Mesendoderm (in vitro differentiated cells): Measurements from ENCODE around the gene IL7R.

ENCODE experiments used
- DNase-seq: peaks from one replicate; pipeline ENCODE4 v3.0.0; 2013
- H2AK5ac ChIP-seq: 2 replicates; pipeline ENCODE4 v1.6.1; 2013; ENCODE audit warnings: low read length, inconsistent platforms
- H2BK120ac ChIP-seq: 2 replicates; pipeline ENCODE4 v1.6.1; 2013; ENCODE audit warnings: low read depth, mild to moderate bottlenecking, low read length, moderate library complexity, mixed read lengths
- H2BK15ac ChIP-seq: replicated peaks from 2 replicates; pipeline ENCODE4 v1.6.1; 2013; ENCODE audit warnings: low read depth, mild to moderate bottlenecking, moderate library complexity
- H2BK5ac ChIP-seq: 2 replicates; pipeline ENCODE4 v1.6.1; 2013; ENCODE audit warnings: low read length, inconsistent platforms
- H3K18ac ChIP-seq: 2 replicates; pipeline ENCODE4 v1.6.1; 2013; ENCODE audit warnings: mild to moderate bottlenecking, low read length, mixed read lengths
- H3K23ac ChIP-seq: one replicate; pipeline ENCODE4 v1.6.1; 2013; ENCODE audit warnings: low read length
- H3K27ac ChIP-seq: 2 replicates; pipeline ENCODE4 v1.5.1; 2013; ENCODE audit warnings: low read depth, mild to moderate bottlenecking, inconsistent platforms, low read length, moderate library complexity
- H3K27me3 ChIP-seq: 2 replicates; pipeline ENCODE4 v1.6.1; 2013; ENCODE audit warnings: low read length, control low read depth, mild to moderate bottlenecking, inconsistent platforms; ENCODE audit not compliant: insufficient read depth, poor library complexity
- H3K36me3 ChIP-seq: 2 replicates; pipeline ENCODE4 v1.6.1; 2013; ENCODE audit warnings: low read length, inconsistent platforms; ENCODE audit not compliant: control insufficient read depth, insufficient read depth
- H3K4ac ChIP-seq: one replicate; pipeline ENCODE4 v1.6.1; 2013; ENCODE audit warnings: low read depth, mild to moderate bottlenecking, low read length, moderate library complexity
- H3K4me1 ChIP-seq: 2 replicates; pipeline ENCODE4 v1.6.1; 2013; ENCODE audit warnings: low read depth, low read length, inconsistent platforms; ENCODE audit not compliant: control insufficient read depth
- H3K4me2 ChIP-seq: 2 replicates; pipeline ENCODE4 v1.6.1; 2013; ENCODE audit warnings: low read length
- H3K4me3 ChIP-seq: 2 replicates; pipeline ENCODE4 v1.5.1; 2013; ENCODE audit warnings: mild to moderate bottlenecking, low read length
- H3K56ac ChIP-seq: one replicate; pipeline ENCODE4 v1.6.1; 2013; ENCODE audit warnings: low read length
- H3K79me1 ChIP-seq: 2 replicates; pipeline ENCODE4 v1.6.1; 2013; ENCODE audit warnings: low read length, inconsistent platforms
- H3K79me2 ChIP-seq: 2 replicates; pipeline ENCODE4 v1.6.1; 2013; ENCODE audit warnings: mild to moderate bottlenecking, low read length; ENCODE audit not compliant: control insufficient read depth, insufficient read depth
- H3K9ac ChIP-seq: 2 replicates; pipeline ENCODE4 v1.6.1; 2013; ENCODE audit warnings: low read length, inconsistent platforms
- H4K5ac ChIP-seq: one replicate; pipeline ENCODE4 v1.6.1; 2013; ENCODE audit warnings: low read length
- H4K8ac ChIP-seq: one replicate; pipeline ENCODE4 v1.6.1; 2013; ENCODE audit warnings: low read depth, mild to moderate bottlenecking, control low read depth, low read length, moderate library complexity
- WGBS: extraction: QIAGEN DNeasy Blood & Tissue Kit; methylation state at CpG from one replicate; pipeline ENCODE4 v1.1.7; 2013; ENCODE audit warnings: low lambda C conversion rate, missing lambda C conversion rate; ENCODE audit not compliant: insufficient coverage; ENCODE audit errors: extremely low coverage; 5-methylcytosine and 5-hydroxymethylcytosine counted together

IL7R gene

DNA sequence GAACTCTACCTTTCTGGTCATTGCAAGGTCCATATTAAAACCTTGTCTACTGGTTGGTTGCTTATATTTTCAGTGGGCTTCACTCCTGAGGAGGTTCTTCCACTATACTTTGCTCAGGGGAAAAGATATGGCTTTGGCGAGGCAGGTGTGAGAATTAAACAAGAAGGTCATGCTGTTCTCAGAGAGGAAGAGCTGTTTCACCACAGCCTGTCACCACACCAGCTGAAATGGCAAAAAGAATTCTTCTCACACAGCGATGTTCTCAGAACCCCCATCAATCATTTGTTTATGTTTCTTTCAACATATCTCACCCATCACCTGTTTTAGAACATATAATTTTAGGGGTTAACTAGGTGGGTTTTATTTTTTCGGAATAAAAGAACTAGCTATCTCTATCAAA lies 43.1 kb downstream of the IL7R start:
- H2BK15ac ChIP-seq, result no peak overlapping the region
- no peak overlapping the region for H4K5ac ChIP-seq
- no peaks in the 10 kb centered on the region for H3K79me2 ChIP-seq
- no peak overlapping the region for H3K23ac ChIP-seq
- H3K4me1 ChIP-seq, result no peaks in the 10 kb centered on the region
- no peaks in the 10 kb centered on the region for H3K27me3 ChIP-seq
- no peaks in the 10 kb centered on the region for H3K79me1 ChIP-seq
- H3K4me2 ChIP-seq, result no peak overlapping the region
- H3K18ac ChIP-seq, result no peak overlapping the region
- no peak overlapping the region for H4K8ac ChIP-seq
- no peak for DNase-seq
- H3K27ac ChIP-seq, result no peak overlapping the region
- WGBS, result no CpG with 5 or more reads among the region's 3 CpGs
- H3K9ac ChIP-seq, result no peak overlapping the region
- H3K56ac ChIP-seq, result no peak overlapping the region
- no peaks in the 10 kb centered on the region for H3K36me3 ChIP-seq
- no peak overlapping the region for H3K4me3 ChIP-seq
- H2AK5ac ChIP-seq, result no peak overlapping the region
- no peak overlapping the region for H2BK5ac ChIP-seq
- no peak overlapping the region for H3K4ac ChIP-seq
- H2BK120ac ChIP-seq, result no peak overlapping the region

DNA sequence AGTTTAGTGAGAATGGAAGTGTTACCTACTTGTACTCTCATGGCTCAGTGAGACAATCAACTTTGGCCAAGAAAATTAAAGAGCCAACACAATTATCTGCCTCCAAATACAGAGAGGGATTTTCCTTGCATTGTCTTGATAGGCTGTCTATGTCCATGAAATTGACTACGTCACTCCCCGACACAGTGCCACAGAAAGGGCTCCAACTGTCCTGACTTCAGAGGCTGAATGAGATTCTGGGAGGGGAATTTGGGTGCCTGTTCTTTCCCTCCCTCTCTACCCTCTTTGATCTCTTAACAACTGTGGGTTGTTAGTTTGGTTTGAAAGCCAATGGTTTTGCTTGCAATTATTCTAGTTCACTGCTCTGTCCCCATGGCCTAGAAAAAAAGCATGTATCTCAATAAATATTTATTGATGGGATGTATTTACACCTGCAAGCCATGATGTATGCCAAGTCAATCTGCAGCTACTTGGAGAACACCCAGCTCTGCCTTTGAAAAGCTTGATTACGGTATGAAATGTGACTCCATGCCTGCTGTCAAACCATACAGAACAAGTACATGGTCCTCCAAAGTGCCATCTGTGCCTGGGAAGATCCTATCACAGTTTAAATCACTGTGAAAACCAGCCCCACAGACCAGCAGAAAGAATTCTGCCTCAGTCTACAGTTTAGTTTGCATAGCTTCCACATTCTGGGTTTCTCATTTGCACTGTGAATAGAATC lies 44.4 kb downstream of the IL7R start:
- WGBS, result no CpG with 5 or more reads among the region's 3 CpGs
- no peaks in the 10 kb centered on the region for H3K79me2 ChIP-seq

GRCh38 chr5:35902046-35902672 lies 45.5 kb downstream of the IL7R start:
- no peak overlapping the region for H3K23ac ChIP-seq
- H3K4me3 ChIP-seq, result no peak overlapping the region
- no peak overlapping the region for H3K18ac ChIP-seq
- no peak overlapping the region for H2BK5ac ChIP-seq
- H3K4me1 ChIP-seq, result no peaks in the 10 kb centered on the region
- H3K79me1 ChIP-seq, result no peaks in the 10 kb centered on the region
- H3K56ac ChIP-seq, result no peak overlapping the region
- no peak overlapping the region for H3K4me2 ChIP-seq
- H3K27me3 ChIP-seq, result no peaks in the 10 kb centered on the region
- no peak overlapping the region for H3K9ac ChIP-seq
- no peak overlapping the region for H4K8ac ChIP-seq
- no peaks in the 10 kb centered on the region for H3K36me3 ChIP-seq
- H2AK5ac ChIP-seq, result no peak overlapping the region
- no peak overlapping the region for H4K5ac ChIP-seq
- H3K79me2 ChIP-seq, result no peaks in the 10 kb centered on the region
- no peak overlapping the region for H2BK15ac ChIP-seq
- H3K27ac ChIP-seq, result no peak overlapping the region
- H2BK120ac ChIP-seq, result no peak overlapping the region
- H3K4ac ChIP-seq, result no peak overlapping the region
- no CpG with 5 or more reads among the region's 2 CpGs for WGBS
- no peak for DNase-seq

More for the DNA sequence above, 44.4 kb downstream of the IL7R start:
- no peak overlapping the region for H3K23ac ChIP-seq
- H2BK5ac ChIP-seq, result no peak overlapping the region
- DNase-seq, result no peak
- no peak overlapping the region for H2BK15ac ChIP-seq
- no peaks in the 10 kb centered on the region for H3K79me1 ChIP-seq
- H3K36me3 ChIP-seq, result no peaks in the 10 kb centered on the region
- no peak overlapping the region for H2AK5ac ChIP-seq
- no peak overlapping the region for H3K27ac ChIP-seq
- no peaks in the 10 kb centered on the region for H3K4me1 ChIP-seq
- H3K18ac ChIP-seq, result no peak overlapping the region
- H3K9ac ChIP-seq, result no peak overlapping the region
- no peak overlapping the region for H3K4me2 ChIP-seq
- no peak overlapping the region for H2BK120ac ChIP-seq
- H4K5ac ChIP-seq, result no peak overlapping the region
- H3K4ac ChIP-seq, result no peak overlapping the region
- no peak overlapping the region for H3K56ac ChIP-seq
- H3K27me3 ChIP-seq, result no peaks in the 10 kb centered on the region
- no peak overlapping the region for H4K8ac ChIP-seq
- H3K4me3 ChIP-seq, result no peak overlapping the region

DNA sequence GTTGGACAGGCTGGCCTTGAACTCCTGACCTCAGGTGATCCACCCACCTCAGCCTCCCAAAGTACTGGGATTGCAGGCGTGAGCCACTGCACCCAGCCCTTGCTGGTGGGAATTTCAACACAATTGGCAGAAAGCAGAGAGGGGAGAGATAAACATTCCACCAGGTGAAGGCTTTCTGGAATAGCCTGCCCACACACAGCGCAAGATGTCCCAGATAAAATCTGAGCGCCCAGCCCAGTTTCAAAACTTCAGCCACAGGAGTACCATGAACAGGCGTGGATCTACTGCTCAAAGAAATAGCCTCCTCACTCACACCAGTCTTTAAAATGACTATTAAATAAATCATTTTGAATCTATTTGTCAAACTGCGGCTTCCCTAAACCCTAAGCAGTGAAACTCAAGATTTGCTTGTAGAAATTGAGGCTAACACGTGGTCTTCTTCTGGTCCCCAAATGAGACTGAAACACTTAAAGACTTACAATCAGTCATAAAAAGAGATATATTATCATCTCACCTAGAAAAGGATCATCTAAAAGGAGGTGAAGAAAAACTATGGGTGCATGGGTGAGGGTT lies 47.0 kb downstream of the IL7R start:
- Histone ChIP-seq H4K8ac (no peak overlapping the region), H3K27me3 (no peaks in the 10 kb centered on the region), H3K79me1 (no peaks in the 10 kb centered on the region), H3K23ac (no peak overlapping the region), H2AK5ac (no peak overlapping the region), H3K56ac (no peak overlapping the region), H4K5ac (no peak overlapping the region), H3K9ac (no peak overlapping the region), H2BK5ac (no peak overlapping the region), H3K4me3 (no peak overlapping the region), H2BK120ac (no peak overlapping the region), H3K4me2 (no peak overlapping the region), H3K18ac (no peak overlapping the region), H3K27ac (no peak overlapping the region), H3K4ac (no peak overlapping the region), H2BK15ac (no peak overlapping the region), H3K4me1 (peaks cover 2% of the 10 kb centered on the region), H3K36me3 (no peaks in the 10 kb centered on the region), H3K79me2 (no peaks in the 10 kb centered on the region)
- no CpG with 5 or more reads among the region's 6 CpGs for WGBS
- no peak for DNase-seq

DNA sequence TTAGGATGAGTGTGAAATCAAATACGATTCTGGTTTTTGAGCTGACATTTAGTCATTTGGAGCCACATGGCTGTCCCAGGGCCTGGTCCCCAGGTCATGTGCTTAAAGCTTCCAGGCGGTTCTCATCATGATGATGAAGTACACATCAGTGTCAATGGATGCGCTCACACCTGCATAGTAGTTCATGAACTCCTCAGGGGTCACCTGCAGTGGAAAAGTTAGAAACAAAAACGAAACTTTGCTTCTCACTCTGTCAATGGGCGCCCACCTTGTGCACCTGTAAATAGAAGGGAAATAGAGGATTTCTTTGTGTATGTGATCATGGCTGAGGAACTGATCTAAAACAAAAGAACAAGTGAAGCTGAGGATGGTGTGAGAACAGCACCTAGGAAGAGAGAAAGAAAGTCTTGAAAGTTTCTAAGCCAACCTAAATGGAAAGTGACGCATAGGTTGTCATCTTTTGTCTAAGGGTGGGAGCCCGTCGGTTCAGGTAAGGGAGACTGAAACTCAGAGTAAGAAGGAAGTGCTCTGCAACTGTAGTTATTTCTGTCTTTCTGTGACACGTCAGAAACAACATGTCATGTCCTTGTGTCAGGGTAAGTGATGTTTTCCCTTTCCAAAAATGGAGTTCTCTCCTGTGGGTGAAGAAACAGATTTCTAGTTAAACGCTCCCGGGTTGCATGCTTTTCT lies 47.9 kb downstream of the IL7R start:
- no peak overlapping the region for H3K56ac ChIP-seq
- H2BK15ac ChIP-seq, result no peak overlapping the region
- no peak overlapping the region for H3K27ac ChIP-seq
- H3K4me1 ChIP-seq, result peaks cover 2% of the 10 kb centered on the region
- no peak for DNase-seq
- H3K79me1 ChIP-seq, result no peaks in the 10 kb centered on the region
- H3K9ac ChIP-seq, result no peak overlapping the region
- no CpG with 5 or more reads among the region's 11 CpGs for WGBS
- no peak overlapping the region for H3K4me2 ChIP-seq
- no peak overlapping the region for H4K8ac ChIP-seq
- no peak overlapping the region for H4K5ac ChIP-seq
- no peak overlapping the region for H3K23ac ChIP-seq
- no peak overlapping the region for H2AK5ac ChIP-seq
- H3K36me3 ChIP-seq, result no peaks in the 10 kb centered on the region
- H3K79me2 ChIP-seq, result no peaks in the 10 kb centered on the region
- no peak overlapping the region for H3K4ac ChIP-seq
- H3K18ac ChIP-seq, result no peak overlapping the region
- H3K27me3 ChIP-seq, result no peaks in the 10 kb centered on the region
- no peak overlapping the region for H3K4me3 ChIP-seq
- H2BK120ac ChIP-seq, result no peak overlapping the region
- no peak overlapping the region for H2BK5ac ChIP-seq
